Ascending aorta (tissue), 2 donors: Measurements from ENCODE around the gene RFPL3. TPM values are rescaled to one million over a fixed set of nuclear protein-coding genes. Genes with fewer than 3 reads are reported as not detected.
A peak's percentile ranks its signal among the peaks of the same experiment; 100 is the strongest.

Experiments used
- DNase-seq, 2 donors: peaks; one replicate each; pipeline ENCODE4 v3.0.0-alpha.2; 2019; ENCODE audit warnings: low spot score in 2 of 2
- H3K27ac ChIP-seq, 2 donors: fragments of 200-600 bp; sonication (generic); one replicate each; pipeline ENCODE4 v1.5.1; 2016 to 2017; ENCODE audit warnings: mild to moderate bottlenecking in 1 of 2
- H3K27me3 ChIP-seq: fragments of 200-600 bp; sonication (generic); one replicate; pipeline ENCODE4 v1.5.1; 2017
- H3K36me3 ChIP-seq, 2 donors: fragments of 200-600 bp; sonication (generic); one replicate each; pipeline ENCODE4 v1.5.1; 2016
- H3K4me1 ChIP-seq, 2 donors: fragments of 200-600 bp; sonication (generic); one replicate each; pipeline ENCODE4 v1.5.1; 2016 to 2017; ENCODE audit warnings: mild to moderate bottlenecking in 1 of 2
- H3K4me3 ChIP-seq, 2 donors: fragments of 200-600 bp; sonication (generic); one replicate each; pipeline ENCODE4 v1.5.1; 2016 to 2017; ENCODE audit warnings: mild to moderate bottlenecking in 1 of 2
- H3K9me3 ChIP-seq, 2 donors: fragments of 200-600 bp; sonication (generic); one replicate each; pipeline ENCODE4 v1.5.1; 2016
- CTCF ChIP-seq, 3 experiments: fragments of 200-600 bp in 2 of 3; fragments of 450-650 bp in 1 of 3; sonication (generic) in 2 of 3; IDR thresholded peaks; one replicate each; pipeline ENCODE4 v1.5.1; 2016 to 2019; ENCODE audit warnings: antibody characterized with exemption in 3 of 3, mild to moderate bottlenecking in 1 of 3, moderate library complexity in 1 of 3
- intact Hi-C: fragments of 100-400 bp; cut with DNase I; formaldehyde crosslinking; loops from one replicate; pipeline ENCODE4 v1.15.1; 2023
- total RNA-seq: library from RNA; depleted of rRNA; stranded (reverse); fragments of >200 nt; gene quantifications from one replicate; pipeline ENCODE4 v1.1.0, GENCODE V29; 2016

Gene RFPL3
- total RNA-seq, 1 donor from 2014 or later, result not detected

DNA sequence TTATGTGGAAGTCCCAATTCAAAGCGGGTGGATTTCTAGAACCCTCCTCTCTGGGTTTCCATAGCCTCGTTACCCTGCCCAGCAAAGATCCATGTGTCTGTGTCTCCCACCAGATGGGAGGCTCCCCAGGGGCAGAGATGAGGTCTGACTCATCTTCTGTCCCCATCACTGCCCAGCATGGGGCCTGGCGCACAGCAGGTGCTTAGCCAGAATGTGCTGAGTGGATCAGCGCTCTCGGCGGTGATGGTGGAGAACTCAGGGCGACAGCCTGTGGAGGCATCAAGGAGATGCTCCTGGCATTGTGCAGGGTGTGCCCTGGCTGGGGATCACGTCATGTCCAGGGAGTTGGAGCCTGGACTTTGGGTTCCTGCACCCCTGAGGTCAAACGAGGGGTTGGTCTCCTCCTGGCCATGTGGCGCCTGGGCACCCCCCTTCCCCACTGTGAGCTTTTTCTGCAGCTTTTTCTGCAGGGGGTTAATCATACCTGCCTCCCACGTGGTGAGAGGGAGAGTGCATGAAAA is 46.1 kb upstream of the RFPL3 start:
- no peaks in the 10 kb centered on the region for H3K4me1 ChIP-seq
- H3K27me3 ChIP-seq, result no peaks in the 10 kb centered on the region
- intact Hi-C loops, result no loop called here
- no peak overlapping the region for H3K27ac ChIP-seq
- no peak for DNase-seq
- H3K4me3 ChIP-seq, result no peak overlapping the region
- no peaks in the 10 kb centered on the region for H3K9me3 ChIP-seq
- H3K36me3 ChIP-seq, result no peaks in the 10 kb centered on the region
- TF ChIP-seq CTCF (IDR thresholded peaks at IDR 0.05), result no peak

DNA sequence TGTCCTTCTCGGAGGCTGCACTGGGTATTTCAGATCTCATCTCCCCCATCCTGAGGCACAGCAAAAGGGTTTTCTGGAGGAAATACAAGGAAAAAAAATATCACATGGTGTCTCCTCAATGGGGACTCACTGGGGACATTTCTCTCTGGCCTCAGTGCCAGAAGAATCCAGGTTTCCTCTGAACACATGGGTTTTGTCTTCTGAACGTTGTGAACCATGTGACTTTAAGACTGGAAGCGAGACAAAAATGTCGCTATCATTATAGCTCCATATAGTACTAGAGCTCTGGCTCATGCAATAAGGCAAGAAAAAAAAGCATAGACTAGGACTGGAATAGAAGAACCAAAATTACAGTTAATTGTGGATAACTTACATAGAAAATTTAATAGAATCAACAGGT is 44.9 kb upstream of the RFPL3 start:
- H3K4me1 ChIP-seq, result no peaks in the 10 kb centered on the region
- no peaks in the 10 kb centered on the region for H3K9me3 ChIP-seq
- no peaks in the 10 kb centered on the region for H3K36me3 ChIP-seq
- no peak overlapping the region for H3K27ac ChIP-seq
- no peak overlapping the region for H3K4me3 ChIP-seq
- intact Hi-C loops, result no loop called here
- no peak for DNase-seq
- H3K27me3 ChIP-seq, result no peaks in the 10 kb centered on the region
- no peak for TF ChIP-seq CTCF (IDR thresholded peaks at IDR 0.05)

DNA sequence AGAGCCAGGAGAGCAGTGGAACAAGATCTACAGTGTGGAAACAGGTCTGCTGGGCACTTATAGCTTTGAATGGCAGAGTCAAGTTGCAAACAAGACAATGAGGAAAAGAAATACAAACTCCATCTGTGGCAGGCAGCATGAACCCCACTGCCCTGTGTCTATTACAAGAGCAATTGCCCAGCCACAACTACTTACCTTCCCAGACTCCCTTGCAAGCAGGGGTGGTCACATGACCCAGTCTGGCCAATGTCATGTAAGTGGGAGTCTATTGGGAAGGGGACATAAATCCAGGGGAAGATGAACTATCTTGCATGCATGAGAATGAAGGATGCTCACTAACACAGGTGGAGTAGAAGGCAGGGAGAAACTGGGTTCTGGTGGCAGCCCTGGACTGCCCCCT is 44.1 kb upstream of the RFPL3 start:
- Histone ChIP-seq H3K4me1 (no peaks in the 10 kb centered on the region), H3K9me3 (no peaks in the 10 kb centered on the region), H3K4me3 (no peak overlapping the region), H3K27me3 (no peaks in the 10 kb centered on the region), H3K36me3 (no peaks in the 10 kb centered on the region), H3K27ac (no peak overlapping the region)
- intact Hi-C loops, result no loop called here
- DNase-seq, result no peak
- TF ChIP-seq CTCF (IDR thresholded peaks at IDR 0.05), result no peak

DNA sequence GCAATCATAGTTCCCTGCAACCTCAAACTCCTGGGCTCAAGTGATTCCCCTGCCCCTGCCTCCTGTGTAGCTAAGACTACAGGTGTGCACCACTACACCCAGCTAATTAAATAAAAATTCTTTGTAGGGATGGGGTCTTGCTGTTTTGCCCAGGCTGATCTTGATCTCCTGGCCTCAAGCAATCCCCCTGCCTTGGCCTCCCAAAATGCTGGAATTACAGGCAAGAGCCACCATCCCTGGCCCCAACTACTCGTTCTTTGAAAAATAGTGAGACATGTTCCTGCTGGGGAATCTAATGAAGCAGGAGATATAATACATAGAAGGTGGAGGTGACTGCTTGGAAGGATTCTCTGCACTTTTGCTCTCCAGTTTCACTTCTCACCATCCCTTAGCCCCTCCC is 40.1 kb upstream of the RFPL3 start:
- Histone ChIP-seq H3K9me3 (no peaks in the 10 kb centered on the region), H3K4me1 (no peaks in the 10 kb centered on the region), H3K27ac (no peak overlapping the region), H3K36me3 (no peaks in the 10 kb centered on the region), H3K27me3 (no peaks in the 10 kb centered on the region), H3K4me3 (no peak overlapping the region)
- no peak for TF ChIP-seq CTCF (IDR thresholded peaks at IDR 0.05)
- DNase-seq, result peak in 1 of 2 donors; percentile 2
- intact Hi-C loops, result no loop called here

- DNase-seq, result peak in 1 of 2 donors; percentile 18
- no peak for TF ChIP-seq CTCF (IDR thresholded peaks at IDR 0.05)
- no peaks in the 10 kb centered on the region for H3K36me3 ChIP-seq
- H3K9me3 ChIP-seq, result no peaks in the 10 kb centered on the region
- no peak overlapping the region for H3K4me3 ChIP-seq
- H3K4me1 ChIP-seq, result no peaks in the 10 kb centered on the region
- intact Hi-C loops, result no loop called here
- no peak overlapping the region for H3K27ac ChIP-seq
- no peaks in the 10 kb centered on the region for H3K27me3 ChIP-seq
These were observed 39.3 kb upstream of the RFPL3 start for GRCh38 chr22:32318361-32318760.

DNA sequence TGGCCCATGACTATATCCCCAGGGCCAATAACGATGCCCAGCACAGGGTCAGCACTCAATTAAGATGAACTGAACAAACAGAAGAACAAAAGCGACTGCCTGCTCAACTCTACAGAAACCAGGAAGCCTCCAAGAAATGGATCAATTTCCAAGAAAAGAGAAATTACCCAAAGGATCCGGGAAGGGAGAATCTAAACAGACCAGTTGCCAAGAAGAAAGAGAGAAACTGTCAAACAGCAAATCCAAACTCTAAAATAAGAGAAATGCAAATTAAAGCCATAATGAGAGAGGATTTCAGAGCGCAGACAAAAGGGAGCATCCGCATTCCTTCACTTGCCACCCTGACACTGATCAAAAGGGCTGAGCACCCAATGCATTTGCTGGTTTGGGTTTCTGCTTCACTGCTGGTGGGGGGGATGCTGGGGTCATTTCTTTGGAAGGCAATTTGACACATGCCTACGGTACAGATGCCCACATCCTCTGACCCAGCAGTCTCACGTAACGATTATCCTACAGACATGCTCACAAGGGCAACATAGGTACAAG is 37.7 kb upstream of the RFPL3 start:
- no peak overlapping the region for H3K4me3 ChIP-seq
- no peaks in the 10 kb centered on the region for H3K36me3 ChIP-seq
- no peaks in the 10 kb centered on the region for H3K4me1 ChIP-seq
- DNase-seq, result no peak
- H3K27me3 ChIP-seq, result no peaks in the 10 kb centered on the region
- no peak for TF ChIP-seq CTCF (IDR thresholded peaks at IDR 0.05)
- no peak overlapping the region for H3K27ac ChIP-seq
- intact Hi-C loops, result no loop called here
- no peaks in the 10 kb centered on the region for H3K9me3 ChIP-seq
